Activated naive CD4-positive, alpha-beta T cell treated with anti-CD3 and anti-CD28 coated beads for 36 hours (primary cell): ENCODE measurements around the gene MBNL3. TPM values are rescaled to one million over a fixed set of nuclear protein-coding genes. Genes with fewer than 3 reads are reported as not detected.
A peak's percentile ranks its signal among the peaks of the same experiment; 100 is the strongest.
"Not testable (repeated sequence)": the region's sequence is repeated elsewhere in the genome, so short reads cannot be mapped to it uniquely, and the experiment has no call there.

Source experiments
- CTCF ChIA-PET: fragments of 350-600 bp; sonication (Branson Sonifier 250); formaldehyde crosslinking; loops from one replicate; lab custom pipeline; 2021; ENCODE audit warnings: antibody characterized with exemption; lab: Charles Lee
- DNase-seq: peaks from one replicate; pipeline ENCODE4 v3.0.0-alpha.2; 2020
- H3K27ac Mint-ChIP-seq: one replicate; pipeline ENCODE4 v1.8.0; 2021; ENCODE audit warnings: mild to moderate bottlenecking, mixed read lengths
- H3K27me3 Mint-ChIP-seq: one replicate; pipeline ENCODE4 v1.8.0; 2021; ENCODE audit warnings: low read depth, mixed read lengths
- H3K36me3 Mint-ChIP-seq: one replicate; pipeline ENCODE4 v1.8.0; 2021; ENCODE audit warnings: low read depth, mixed read lengths
- H3K4me1 Mint-ChIP-seq: one replicate; pipeline ENCODE4 v1.8.0; 2021; ENCODE audit warnings: low read depth, mixed read lengths
- H3K4me3 Mint-ChIP-seq: one replicate; pipeline ENCODE4 v1.8.0; 2021; ENCODE audit warnings: mild to moderate bottlenecking, moderate library complexity, mixed read lengths
- H3K9me3 Mint-ChIP-seq: one replicate; pipeline ENCODE4 v1.8.0; 2021; ENCODE audit warnings: mixed read lengths
- intact Hi-C: fragments of 100-400 bp; cut with micrococcal nuclease; formaldehyde crosslinking; loops from one replicate; pipeline ENCODE4 v1.15.1; 2023
- total RNA-seq, 2 experiments: library from RNA; stranded (reverse); gene quantifications; one replicate each; pipeline ENCODE4 v1.2.3, GENCODE V29; 2021

MBNL3 gene
- total RNA-seq, 2 experiments from 2014 or later = 14.2 to 15.8 TPM

GRCh38 chrX:132472397-132472796 lies 16.4 kb downstream of the MBNL3 start:
- no peaks in the 10 kb centered on the region for H3K9me3 Mint-ChIP-seq
- peaks cover 22% of the 10 kb centered on the region for H3K4me1 Mint-ChIP-seq
- no peak overlapping the region for H3K4me3 Mint-ChIP-seq
- no peak overlapping the region for H3K27ac Mint-ChIP-seq
- no peak for DNase-seq
- intact Hi-C loops = no loop called here
- H3K36me3 Mint-ChIP-seq = no peaks in the 10 kb centered on the region
- H3K27me3 Mint-ChIP-seq = no peaks in the 10 kb centered on the region
- CTCF ChIA-PET = interaction anchor here (2.2 kb wide), 1 partner anchor 10 kb away, joined by 5 read pairs; no protein-coding TSS in a partner anchor

GRCh38 chrX:132470831-132471230 lies 18.0 kb downstream of the MBNL3 start:
- Mint-ChIP-seq H3K27me3 (no peaks in the 10 kb centered on the region), H3K9me3 (no peaks in the 10 kb centered on the region)
- CTCF ChIA-PET = no interaction called here

GRCh38 chrX:132470179-132470578 lies 18.7 kb downstream of the MBNL3 start:
- H3K27ac Mint-ChIP-seq = no peak overlapping the region
- no peak for DNase-seq
- no peaks in the 10 kb centered on the region for H3K9me3 Mint-ChIP-seq
- no peaks in the 10 kb centered on the region for H3K27me3 Mint-ChIP-seq
- no peak overlapping the region for H3K4me3 Mint-ChIP-seq
- H3K36me3 Mint-ChIP-seq = no peaks in the 10 kb centered on the region
- intact Hi-C loops = no loop called here
- peaks cover 11% of the 10 kb centered on the region for H3K4me1 Mint-ChIP-seq
- CTCF ChIA-PET = no interaction called here

More at GRCh38 chrX:132470831-132471230, 18.0 kb downstream of the MBNL3 start:
- DNase-seq = no peak
- intact Hi-C loops = no loop called here
- no peaks in the 10 kb centered on the region for H3K36me3 Mint-ChIP-seq
- no peak overlapping the region for H3K27ac Mint-ChIP-seq
- no peak overlapping the region for H3K4me3 Mint-ChIP-seq
- H3K4me1 Mint-ChIP-seq = peaks cover 16% of the 10 kb centered on the region

- no peaks in the 10 kb centered on the region for H3K36me3 Mint-ChIP-seq
- CTCF ChIA-PET = no interaction called here
- no peaks in the 10 kb centered on the region for H3K27me3 Mint-ChIP-seq
- intact Hi-C loops = no loop called here
- H3K9me3 Mint-ChIP-seq = no peaks in the 10 kb centered on the region
- no peak for DNase-seq
- H3K4me3 Mint-ChIP-seq = no peak overlapping the region
- H3K27ac Mint-ChIP-seq = no peak overlapping the region
- H3K4me1 Mint-ChIP-seq = no peaks in the 10 kb centered on the region
Observed at GRCh38 chrX:132468454-132468853, 20.4 kb downstream of the MBNL3 start.

GRCh38 chrX:132467989-132468388 lies 20.8 kb downstream of the MBNL3 start:
- H3K27ac Mint-ChIP-seq = no peak overlapping the region
- H3K36me3 Mint-ChIP-seq = no peaks in the 10 kb centered on the region
- no peak for DNase-seq
- CTCF ChIA-PET = no interaction called here
- H3K9me3 Mint-ChIP-seq = no peaks in the 10 kb centered on the region
- H3K4me1 Mint-ChIP-seq = no peaks in the 10 kb centered on the region
- H3K4me3 Mint-ChIP-seq = no peak overlapping the region
- intact Hi-C loops = no loop called here
- H3K27me3 Mint-ChIP-seq = no peaks in the 10 kb centered on the region

- Mint-ChIP-seq H3K4me1 (no peaks in the 10 kb centered on the region), H3K9me3 (no peaks in the 10 kb centered on the region), H3K27me3 (no peaks in the 10 kb centered on the region), H3K4me3 (no peak overlapping the region), H3K27ac (no peak overlapping the region), H3K36me3 (no peaks in the 10 kb centered on the region)
- intact Hi-C loops = no loop called here
- DNase-seq = no peak
- CTCF ChIA-PET = no interaction called here
Observed at GRCh38 chrX:132467026-132467425, 21.8 kb downstream of the MBNL3 start.

- DNase-seq = peak; percentile 42
- H3K4me3 Mint-ChIP-seq = no peak overlapping the region
- no peaks in the 10 kb centered on the region for H3K36me3 Mint-ChIP-seq
- H3K27me3 Mint-ChIP-seq = no peaks in the 10 kb centered on the region
- H3K4me1 Mint-ChIP-seq = no peaks in the 10 kb centered on the region
- intact Hi-C loops = loop anchor here (1.0 kb wide), 1 partner anchor 170 kb away; no protein-coding TSS in a partner anchor
- CTCF ChIA-PET = interaction anchor here (0.8 to 1.6 kb wide), 5 partner anchors 9 to 171 kb away, joined by 3 to 5 read pairs (median 3); no protein-coding TSS in a partner anchor
- H3K9me3 Mint-ChIP-seq = no peaks in the 10 kb centered on the region
- no peak overlapping the region for H3K27ac Mint-ChIP-seq
Observed at GRCh38 chrX:132463411-132463810, 25.4 kb downstream of the MBNL3 start.

- no peaks in the 10 kb centered on the region for H3K4me1 Mint-ChIP-seq
- CTCF ChIA-PET = interaction anchor here (1.4 to 1.7 kb wide), 4 partner anchors 11 to 169 kb away, joined by 3 to 6 read pairs (median 4); no protein-coding TSS in a partner anchor
Observed at GRCh38 chrX:132461886-132462285, 27.0 kb downstream of the MBNL3 start.

GRCh38 chrX:132452911-132453550 lies 35.8 kb downstream of the MBNL3 start:
- no peak overlapping the region for H3K4me3 Mint-ChIP-seq
- peaks cover 8% of the 10 kb centered on the region for H3K9me3 Mint-ChIP-seq
- H3K36me3 Mint-ChIP-seq = peaks cover 4% of the 10 kb centered on the region
- no peaks in the 10 kb centered on the region for H3K4me1 Mint-ChIP-seq
- no peaks in the 10 kb centered on the region for H3K27me3 Mint-ChIP-seq
- DNase-seq = no peak
- CTCF ChIA-PET = no interaction called here
- no peak overlapping the region for H3K27ac Mint-ChIP-seq
- intact Hi-C loops = no loop called here

More at GRCh38 chrX:132461886-132462285, 27.0 kb downstream of the MBNL3 start:
- no peak for DNase-seq
- Mint-ChIP-seq H3K27me3 (no peaks in the 10 kb centered on the region), H3K4me3 (no peak overlapping the region), H3K36me3 (no peaks in the 10 kb centered on the region), H3K27ac (no peak overlapping the region), H3K9me3 (no peaks in the 10 kb centered on the region)
- intact Hi-C loops = no loop called here

GRCh38 chrX:132445909-132446308 lies 42.9 kb downstream of the MBNL3 start:
- not testable (repeated sequence) for H3K27me3 Mint-ChIP-seq

GRCh38 chrX:132444936-132445335 lies 43.9 kb downstream of the MBNL3 start:
- Mint-ChIP-seq H3K27me3 (no peaks in the 10 kb centered on the region), H3K27ac (no peak overlapping the region), H3K36me3 (peaks cover 1% of the 10 kb centered on the region), H3K4me3 (no peak overlapping the region), H3K9me3 (peaks cover 15% of the 10 kb centered on the region), H3K4me1 (peaks cover 2% of the 10 kb centered on the region)
- CTCF ChIA-PET = no interaction called here
- no peak for DNase-seq
- intact Hi-C loops = no loop called here

More at GRCh38 chrX:132445909-132446308, 42.9 kb downstream of the MBNL3 start:
- CTCF ChIA-PET, H3K4me1 Mint-ChIP-seq, DNase-seq, intact Hi-C loops, H3K27ac Mint-ChIP-seq, H3K4me3 Mint-ChIP-seq, H3K36me3 Mint-ChIP-seq: not testable (repeated sequence)
- H3K9me3 Mint-ChIP-seq = peaks cover 15% of the 10 kb centered on the region

- Mint-ChIP-seq H3K36me3 (peaks cover 1% of the 10 kb centered on the region), H3K4me3 (no peak overlapping the region), H3K27ac (no peak overlapping the region), H3K4me1 (peaks cover 2% of the 10 kb centered on the region), H3K9me3 (peaks cover 9% of the 10 kb centered on the region), H3K27me3 (no peaks in the 10 kb centered on the region)
- intact Hi-C loops = no loop called here
- DNase-seq = no peak
- CTCF ChIA-PET = no interaction called here
Observed at GRCh38 chrX:132443196-132444135, 45.4 kb downstream of the MBNL3 start.
